Brain microvascular endothelial cell (primary cell): ENCODE data around the gene BMP4.
A peak's percentile ranks its signal among the peaks of the same experiment; 100 is the strongest.
"Not testable (repeated sequence)": the region's sequence is repeated elsewhere in the genome, so short reads cannot be mapped to it uniquely, and the experiment has no call there.

Experiments used
- DNase-seq: peaks from one replicate; pipeline ENCODE4 v3.0.0-alpha.2; 2020
- H3K27ac ChIP-seq: fragments of 250-450 bp; sonication (Bioruptor Pico); 2 replicates; pipeline ENCODE4 v1.5.1; 2020; ENCODE audit warnings: mild to moderate bottlenecking, moderate library complexity
- H3K27me3 ChIP-seq: fragments of 250-450 bp; sonication (Bioruptor Pico); replicated peaks from 2 replicates; pipeline ENCODE4 v1.5.1; 2020; ENCODE audit warnings: mild to moderate bottlenecking
- H3K36me3 ChIP-seq: fragments of 250-450 bp; sonication (Bioruptor Pico); replicated peaks from 2 replicates; pipeline ENCODE4 v1.5.1; 2020; ENCODE audit warnings: mild to moderate bottlenecking
- H3K4me3 ChIP-seq: 2 replicates; pipeline ENCODE4 v1.5.1; 2011; ENCODE audit warnings: low read depth, mild to moderate bottlenecking, control low read depth, low read length, moderate library complexity
- in situ Hi-C: cut with HindIII; loops from 2 replicates; pipeline ENCODE4 v1.10.0; 2017; ENCODE audit warnings: low sequenced_read_pairs, low pct_ligation_motif_present
- TF ChIP-seq, protein P1 (sequence below): IDR thresholded peaks from 2 replicates; pipeline ENCODE4 v1.5.1; 2011; ENCODE audit warnings: low read depth, mild to moderate bottlenecking, moderate library complexity, low read length, control low read depth, inconsistent platforms; ENCODE audit errors: missing control alignments

The BMP4 gene

GRCh38 chr14:53999061-53999488, 42.5 kb upstream of the BMP4 start:
- TF ChIP-seq, protein P1, sequence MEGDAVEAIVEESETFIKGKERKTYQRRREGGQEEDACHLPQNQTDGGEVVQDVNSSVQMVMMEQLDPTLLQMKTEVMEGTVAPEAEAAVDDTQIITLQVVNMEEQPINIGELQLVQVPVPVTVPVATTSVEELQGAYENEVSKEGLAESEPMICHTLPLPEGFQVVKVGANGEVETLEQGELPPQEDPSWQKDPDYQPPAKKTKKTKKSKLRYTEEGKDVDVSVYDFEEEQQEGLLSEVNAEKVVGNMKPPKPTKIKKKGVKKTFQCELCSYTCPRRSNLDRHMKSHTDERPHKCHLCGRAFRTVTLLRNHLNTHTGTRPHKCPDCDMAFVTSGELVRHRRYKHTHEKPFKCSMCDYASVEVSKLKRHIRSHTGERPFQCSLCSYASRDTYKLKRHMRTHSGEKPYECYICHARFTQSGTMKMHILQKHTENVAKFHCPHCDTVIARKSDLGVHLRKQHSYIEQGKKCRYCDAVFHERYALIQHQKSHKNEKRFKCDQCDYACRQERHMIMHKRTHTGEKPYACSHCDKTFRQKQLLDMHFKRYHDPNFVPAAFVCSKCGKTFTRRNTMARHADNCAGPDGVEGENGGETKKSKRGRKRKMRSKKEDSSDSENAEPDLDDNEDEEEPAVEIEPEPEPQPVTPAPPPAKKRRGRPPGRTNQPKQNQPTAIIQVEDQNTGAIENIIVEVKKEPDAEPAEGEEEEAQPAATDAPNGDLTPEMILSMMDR, result no peak
- Histone ChIP-seq H3K36me3 (no peaks in the 10 kb centered on the region), H3K27ac (peak overlapping the region; percentile 38), H3K27me3 (no peaks in the 10 kb centered on the region), H3K4me3 (no peak overlapping the region)
- peak; percentile 54 for DNase-seq
- in situ Hi-C loops, result no loop called here

DNA sequence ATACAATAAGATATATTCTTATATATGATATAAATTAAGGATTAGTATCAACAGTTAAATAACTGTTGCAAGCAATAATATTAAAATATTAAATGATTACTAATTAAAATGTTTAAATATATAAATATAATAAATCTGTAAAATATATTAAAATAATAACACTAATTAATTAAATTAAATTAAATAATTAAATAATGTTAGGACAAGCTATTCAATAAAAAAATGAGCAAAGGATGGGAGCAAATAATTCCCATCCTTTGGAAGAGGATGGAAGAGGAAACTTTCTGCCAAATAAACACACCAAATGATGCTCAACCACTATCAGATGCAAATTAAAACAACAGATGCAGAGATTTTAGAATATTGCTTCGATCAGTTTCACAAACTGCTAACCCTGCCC, 39.4 kb upstream of the BMP4 start:
- in situ Hi-C loops, result no loop called here
- no peak for DNase-seq
- H3K36me3 ChIP-seq, result no peaks in the 10 kb centered on the region
- TF ChIP-seq, protein P1, result no peak
- H3K27ac ChIP-seq, result no peak overlapping the region
- no peak overlapping the region for H3K4me3 ChIP-seq
- H3K27me3 ChIP-seq, result no peaks in the 10 kb centered on the region

DNA sequence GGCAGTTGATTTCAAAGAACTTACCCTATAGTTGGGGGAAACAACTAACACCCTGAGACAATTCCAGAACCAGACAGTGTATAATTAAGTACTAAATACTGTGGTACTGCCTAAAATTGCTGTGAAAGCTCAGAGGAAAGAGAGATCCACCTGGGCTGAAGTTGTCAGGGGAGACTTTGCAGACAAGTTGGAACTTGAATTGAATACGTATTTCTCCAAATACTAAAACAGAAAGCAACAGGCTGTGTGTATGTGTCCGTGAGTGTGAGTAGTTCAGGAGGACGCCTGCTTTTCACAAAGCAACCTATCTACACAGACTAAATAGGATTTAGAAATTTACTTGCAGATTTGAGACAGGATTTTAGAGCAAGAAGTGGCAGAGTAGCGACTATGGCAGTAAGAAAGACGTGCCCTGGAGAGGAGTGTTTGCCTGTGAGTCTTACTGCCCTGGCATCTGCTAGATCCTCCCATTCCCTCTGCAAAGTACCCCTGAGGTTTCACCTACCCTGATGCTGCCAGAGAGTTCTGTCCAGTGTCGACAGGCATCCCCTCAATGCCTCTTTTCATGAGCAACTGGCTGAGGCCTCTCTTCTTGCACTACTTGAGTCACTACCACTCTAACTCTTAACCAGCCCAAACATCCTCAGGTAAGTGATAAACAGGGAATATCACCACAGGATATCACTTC, 37.4 kb upstream of the BMP4 start:
- Histone ChIP-seq H3K36me3 (no peaks in the 10 kb centered on the region), H3K27ac (no peak overlapping the region), H3K4me3 (no peak overlapping the region), H3K27me3 (no peaks in the 10 kb centered on the region)
- TF ChIP-seq, protein P1, result no peak
- in situ Hi-C loops, result no loop called here
- DNase-seq, result no peak

DNA sequence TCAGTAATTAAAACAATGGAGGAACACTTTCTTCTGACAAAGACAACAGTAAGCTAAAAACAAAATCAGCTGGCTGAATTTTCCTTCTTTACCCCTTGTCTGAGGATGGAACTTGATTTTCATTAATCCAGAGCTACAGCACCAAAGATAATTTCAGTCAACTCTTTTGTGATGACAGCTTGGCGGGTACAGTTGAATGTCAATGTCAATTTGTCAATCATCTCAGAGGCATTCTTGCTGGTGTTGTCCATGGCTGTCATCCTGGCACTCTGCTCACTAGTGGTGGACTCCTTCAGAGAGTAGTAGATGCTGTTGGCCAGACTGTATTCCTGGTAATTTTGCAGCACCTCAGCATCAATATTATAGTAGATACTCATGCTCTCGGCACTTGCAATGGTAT, 34.4 kb upstream of the BMP4 start:
- Histone ChIP-seq H3K27me3 (no peaks in the 10 kb centered on the region), H3K4me3 (no peak overlapping the region), H3K36me3 (no peaks in the 10 kb centered on the region), H3K27ac (no peak overlapping the region)
- in situ Hi-C loops, result no loop called here
- no peak for DNase-seq
- TF ChIP-seq, protein P1, result no peak

- H3K4me3 ChIP-seq, H3K27ac ChIP-seq, DNase-seq, in situ Hi-C loops, H3K36me3 ChIP-seq, H3K27me3 ChIP-seq: not testable (repeated sequence)
These were observed 30.1 kb upstream of the BMP4 start for GRCh38 chr14:53986718-53987117.

DNA sequence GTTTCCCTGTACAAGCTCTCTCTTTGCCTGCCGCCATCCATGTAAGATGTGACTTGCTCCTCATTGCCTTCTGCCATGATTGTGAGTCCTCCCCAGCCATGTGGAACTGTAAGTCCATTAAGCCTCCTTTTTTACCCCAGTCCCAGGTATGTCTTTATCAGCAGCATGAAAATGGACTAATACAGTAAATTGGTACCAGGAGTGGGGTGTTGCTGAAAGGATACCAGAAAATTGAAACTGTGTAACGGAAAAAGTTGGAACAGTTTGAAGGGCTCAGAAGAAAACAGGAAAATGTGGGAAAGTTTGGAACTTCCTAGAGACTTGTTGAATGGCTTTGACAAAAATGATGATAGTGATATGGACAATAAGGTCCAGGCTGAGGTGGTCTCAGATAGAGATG, 28.3 kb upstream of the BMP4 start:
- DNase-seq, H3K4me3 ChIP-seq, H3K27me3 ChIP-seq, H3K27ac ChIP-seq, H3K36me3 ChIP-seq, in situ Hi-C loops: not testable (repeated sequence)

GRCh38 chr14:53983112-53983511, 26.5 kb upstream of the BMP4 start:
- H3K27ac ChIP-seq, result no peak overlapping the region
- no peak for DNase-seq
- H3K27me3 ChIP-seq, result no peaks in the 10 kb centered on the region
- in situ Hi-C loops, result no loop called here
- H3K36me3 ChIP-seq, result no peaks in the 10 kb centered on the region
- no peak overlapping the region for H3K4me3 ChIP-seq
- TF ChIP-seq, protein P1, result no peak
